Effector memory CD4-positive, alpha-beta T cell (primary cell): Measurements from ENCODE around the gene CALCOCO2.
"Not testable (repeated sequence)": the region's sequence is repeated elsewhere in the genome, so short reads cannot be mapped to it uniquely, and the experiment has no call there.

Source experiments
- DNase-seq, 3 donors: peaks; one replicate each; pipeline ENCODE4 v3.0.0-alpha.2; 2020
- H3K27ac ChIP-seq: 2 replicates; pipeline ENCODE4 v1.7.0; 2013; ENCODE audit warnings: mild to moderate bottlenecking, low read length, moderate library complexity; ENCODE audit not compliant: insufficient read depth, poor library complexity, severe bottlenecking
- H3K27me3 ChIP-seq: replicated peaks from 2 replicates; pipeline ENCODE4 v1.7.0; 2013; ENCODE audit warnings: mild to moderate bottlenecking, low read length; ENCODE audit not compliant: insufficient read depth, control insufficient read depth, poor library complexity, severe bottlenecking
- H3K36me3 ChIP-seq: 2 replicates; pipeline ENCODE4 v1.7.0; 2013; ENCODE audit warnings: mild to moderate bottlenecking, low read length, moderate library complexity; ENCODE audit not compliant: control insufficient read depth, insufficient read depth
- H3K4me1 ChIP-seq: 2 replicates; pipeline ENCODE4 v1.7.0; 2013; ENCODE audit warnings: low read length, mild to moderate bottlenecking; ENCODE audit not compliant: control insufficient read depth, insufficient read depth, poor library complexity, severe bottlenecking
- H3K4me3 ChIP-seq: 2 replicates; pipeline ENCODE4 v1.7.0; 2013; ENCODE audit warnings: low read length, low read depth, mild to moderate bottlenecking; ENCODE audit not compliant: insufficient read depth, poor library complexity, severe bottlenecking
- H3K9me3 ChIP-seq: 2 replicates; pipeline ENCODE4 v1.7.0; 2013; ENCODE audit warnings: mild to moderate bottlenecking, low read length, moderate library complexity; ENCODE audit not compliant: control insufficient read depth

Gene CALCOCO2

GRCh38 chr17:48820936-48821335 lies 9.9 kb upstream of the CALCOCO2 start:
- H3K27ac ChIP-seq, H3K9me3 ChIP-seq, H3K27me3 ChIP-seq, H3K36me3 ChIP-seq, H3K4me3 ChIP-seq, DNase-seq: not testable (repeated sequence)
- peaks cover 16% of the 10 kb centered on the region for H3K4me1 ChIP-seq

GRCh38 chr17:48825446-48826381 lies 5.1 kb upstream of the CALCOCO2 start:
- Histone ChIP-seq H3K4me1 (no peaks in the 10 kb centered on the region), H3K27me3 (no peaks in the 10 kb centered on the region), H3K4me3 (no peak overlapping the region), H3K27ac (no peak overlapping the region), H3K9me3 (no peaks in the 10 kb centered on the region), H3K36me3 (no peaks in the 10 kb centered on the region)
- no peak for DNase-seq

- Histone ChIP-seq H3K27me3 (no peaks in the 10 kb centered on the region), H3K27ac (peak overlapping the region; percentile 93), H3K36me3 (no peaks in the 10 kb centered on the region), H3K9me3 (no peaks in the 10 kb centered on the region), H3K4me1 (peaks cover 17% of the 10 kb centered on the region), H3K4me3 (peak overlapping the region; percentile 89)
- DNase-seq = no peak
Measured at GRCh38 chr17:48831549-48831883, 681 bp downstream of the CALCOCO2 start.

GRCh38 chr17:48834973-48835372 lies 4.1 kb downstream of the CALCOCO2 start:
- Histone ChIP-seq H3K27ac (no peak overlapping the region), H3K4me1 (peaks cover 27% of the 10 kb centered on the region), H3K4me3 (no peak overlapping the region), H3K36me3 (no peaks in the 10 kb centered on the region), H3K9me3 (no peaks in the 10 kb centered on the region), H3K27me3 (no peaks in the 10 kb centered on the region)
- no peak for DNase-seq

GRCh38 chr17:48835971-48836370 lies 5.1 kb downstream of the CALCOCO2 start:
- Histone ChIP-seq H3K27me3 (no peaks in the 10 kb centered on the region), H3K9me3 (no peaks in the 10 kb centered on the region), H3K27ac (no peak overlapping the region), H3K4me1 (peaks cover 34% of the 10 kb centered on the region), H3K36me3 (no peaks in the 10 kb centered on the region), H3K4me3 (no peak overlapping the region)
- DNase-seq = no peak

GRCh38 chr17:48837458-48837857 lies 6.6 kb downstream of the CALCOCO2 start:
- H3K36me3 ChIP-seq, DNase-seq, H3K9me3 ChIP-seq, H3K4me3 ChIP-seq, H3K27me3 ChIP-seq: not testable (repeated sequence)
- Histone ChIP-seq H3K4me1 (peaks cover 31% of the 10 kb centered on the region), H3K27ac (peak overlapping the region; percentile 37)

- no peak for DNase-seq
- Histone ChIP-seq H3K4me3 (no peak overlapping the region), H3K27me3 (no peaks in the 10 kb centered on the region), H3K36me3 (peaks cover 20% of the 10 kb centered on the region), H3K4me1 (peaks cover 29% of the 10 kb centered on the region), H3K27ac (no peak overlapping the region), H3K9me3 (no peaks in the 10 kb centered on the region)
Measured at GRCh38 chr17:48840441-48840840, 9.6 kb downstream of the CALCOCO2 start.

GRCh38 chr17:48841395-48841831 lies 10.6 kb downstream of the CALCOCO2 start:
- Histone ChIP-seq H3K27me3 (no peaks in the 10 kb centered on the region), H3K36me3 (peaks cover 26% of the 10 kb centered on the region), H3K4me3 (peak overlapping the region; percentile 41), H3K4me1 (peaks cover 24% of the 10 kb centered on the region), H3K27ac (peak overlapping the region; percentile 65), H3K9me3 (no peaks in the 10 kb centered on the region)
- no peak for DNase-seq

GRCh38 chr17:48842746-48843145 lies 11.9 kb downstream of the CALCOCO2 start:
- no peaks in the 10 kb centered on the region for H3K9me3 ChIP-seq
- no peak overlapping the region for H3K27ac ChIP-seq
- peaks cover 19% of the 10 kb centered on the region for H3K4me1 ChIP-seq
- H3K27me3 ChIP-seq = no peaks in the 10 kb centered on the region
- peaks cover 34% of the 10 kb centered on the region for H3K36me3 ChIP-seq
- no peak overlapping the region for H3K4me3 ChIP-seq
- no peak for DNase-seq

- H3K4me1 ChIP-seq = peaks cover 17% of the 10 kb centered on the region
- DNase-seq = no peak
- no peaks in the 10 kb centered on the region for H3K27me3 ChIP-seq
- peaks cover 40% of the 10 kb centered on the region for H3K36me3 ChIP-seq
- no peak overlapping the region for H3K4me3 ChIP-seq
- no peak overlapping the region for H3K27ac ChIP-seq
- no peaks in the 10 kb centered on the region for H3K9me3 ChIP-seq
Measured at GRCh38 chr17:48843187-48843900, 12.5 kb downstream of the CALCOCO2 start.
